Activated CD4-positive, alpha-beta T cell treated with anti-CD3 and anti-CD28 coated beads for 1 hour (primary cell): ENCODE data around the gene NCOA7.
"Not testable (repeated sequence)": the region's sequence is repeated elsewhere in the genome, so short reads cannot be mapped to it uniquely, and the experiment has no call there.

Experiments used
- DNase-seq: peaks from one replicate; pipeline ENCODE4 v3.0.0-alpha.2; 2020

The NCOA7 gene

DNA sequence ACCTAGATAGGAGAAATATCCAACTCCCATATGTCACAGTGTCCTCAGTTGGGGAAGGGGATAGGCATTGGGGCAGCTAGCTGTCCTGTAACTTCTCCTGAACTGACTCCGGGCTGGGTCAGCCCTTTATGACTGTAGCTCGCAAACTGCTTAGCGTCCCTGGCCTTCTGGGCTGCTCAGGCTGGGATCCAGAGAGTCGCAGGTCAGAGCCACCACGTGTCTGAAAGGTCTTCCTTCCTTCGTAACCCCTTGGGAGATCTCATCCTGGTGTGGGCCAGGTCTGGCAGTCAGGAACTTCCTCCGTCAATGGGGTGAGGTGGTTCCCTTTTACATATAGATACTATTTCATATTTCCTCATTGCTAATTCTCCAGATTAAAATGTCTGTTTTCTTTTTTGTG lies 137.0 kb downstream of the NCOA7 start:
- no peak for DNase-seq

DNA sequence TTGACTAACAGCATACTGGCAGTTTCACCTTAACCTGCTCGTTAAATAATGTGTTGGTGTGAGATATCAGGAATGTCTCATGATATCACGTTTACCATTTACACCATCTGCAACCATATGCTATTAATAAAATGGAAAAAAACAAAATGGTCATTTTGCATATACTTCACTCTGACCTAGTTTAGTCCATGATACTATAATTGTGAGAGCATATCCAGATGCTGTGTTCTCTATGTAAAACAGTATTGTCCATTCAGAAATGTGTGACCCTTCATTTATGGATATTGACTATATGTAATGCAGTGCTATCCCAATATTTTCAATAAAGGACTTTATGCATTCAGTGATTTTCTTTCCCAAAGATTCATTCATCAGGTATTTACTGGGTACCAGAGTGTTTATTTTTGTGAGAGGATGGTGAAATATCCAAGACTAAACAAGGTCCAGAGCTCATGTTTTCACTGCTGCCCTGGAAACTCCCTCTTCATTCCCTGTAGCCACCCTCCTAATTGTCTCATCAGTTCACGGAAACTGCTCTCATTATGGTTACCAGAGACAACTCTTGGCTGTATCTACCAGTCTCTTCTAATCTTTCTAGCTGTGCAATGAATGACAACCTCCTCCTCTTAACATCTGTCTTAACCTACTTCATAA lies 140.1 kb downstream of the NCOA7 start:
- no peak for DNase-seq

DNA sequence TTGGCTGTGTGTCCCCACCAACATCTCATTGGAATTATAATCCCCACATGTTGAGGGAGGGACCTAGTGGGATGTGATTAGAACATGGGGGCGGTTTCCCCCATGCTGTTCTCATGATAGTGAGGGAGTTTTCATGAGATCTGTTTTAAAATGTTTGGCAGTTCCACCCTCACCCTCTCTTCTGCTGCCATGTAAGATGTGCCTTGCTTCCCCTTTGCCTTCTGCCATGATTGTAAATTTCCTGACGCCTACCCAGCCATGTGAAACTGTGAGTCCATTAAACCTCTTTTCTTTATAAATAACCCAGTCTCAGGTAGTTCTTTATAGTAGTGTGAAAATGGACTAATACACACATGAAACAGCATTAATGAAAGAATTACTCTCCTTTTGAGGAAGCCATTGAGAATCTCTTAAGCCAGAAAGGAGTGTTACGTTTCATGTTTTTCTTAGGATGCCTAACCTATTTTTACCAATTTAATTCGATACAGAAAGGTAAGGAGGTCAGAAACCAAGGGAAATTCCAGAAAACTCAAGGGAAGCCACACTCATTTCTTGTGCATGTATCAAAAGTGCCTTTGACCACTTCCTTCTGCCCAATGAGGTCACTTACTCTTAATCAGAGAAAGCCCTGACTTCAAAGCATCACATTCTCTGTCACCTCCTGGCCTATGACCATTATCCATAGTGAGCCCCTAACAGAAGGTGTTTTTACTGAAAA lies 141.1 kb downstream of the NCOA7 start:
- DNase-seq = no peak

- no peak for DNase-seq
Measured at GRCh38 chr6:125932451-125932795, 141.7 kb downstream of the NCOA7 start.

DNA sequence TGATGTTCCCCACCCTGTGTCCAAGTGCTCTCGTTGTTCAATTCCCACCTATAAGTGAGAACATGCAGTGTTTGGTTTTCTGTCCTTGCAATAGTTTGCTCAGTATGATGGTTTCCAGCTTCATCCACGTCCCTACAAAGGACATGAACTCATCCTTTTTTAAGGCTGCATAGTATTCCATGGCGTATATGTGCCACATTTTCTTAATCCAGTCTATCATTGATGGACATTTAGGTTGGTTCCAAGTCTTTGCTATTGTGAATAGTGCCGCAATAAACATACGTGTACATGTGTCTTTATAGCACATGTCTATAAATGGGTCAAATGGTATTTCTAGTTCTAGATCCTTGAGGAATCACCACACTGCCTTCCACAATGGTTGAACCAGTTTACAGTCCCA lies 144.8 kb downstream of the NCOA7 start:
- not testable (repeated sequence) for DNase-seq

- no peak for DNase-seq
Measured at GRCh38 chr6:125939026-125939425, 148.3 kb downstream of the NCOA7 start.

- no peak for DNase-seq
Measured at GRCh38 chr6:125939791-125940190, 149.0 kb downstream of the NCOA7 start.

- DNase-seq = no peak
Measured at GRCh38 chr6:125940247-125941041, 149.7 kb downstream of the NCOA7 start.

GRCh38 chr6:125942672-125943527 lies 152.1 kb downstream of the NCOA7 start:
- no peak for DNase-seq

DNA sequence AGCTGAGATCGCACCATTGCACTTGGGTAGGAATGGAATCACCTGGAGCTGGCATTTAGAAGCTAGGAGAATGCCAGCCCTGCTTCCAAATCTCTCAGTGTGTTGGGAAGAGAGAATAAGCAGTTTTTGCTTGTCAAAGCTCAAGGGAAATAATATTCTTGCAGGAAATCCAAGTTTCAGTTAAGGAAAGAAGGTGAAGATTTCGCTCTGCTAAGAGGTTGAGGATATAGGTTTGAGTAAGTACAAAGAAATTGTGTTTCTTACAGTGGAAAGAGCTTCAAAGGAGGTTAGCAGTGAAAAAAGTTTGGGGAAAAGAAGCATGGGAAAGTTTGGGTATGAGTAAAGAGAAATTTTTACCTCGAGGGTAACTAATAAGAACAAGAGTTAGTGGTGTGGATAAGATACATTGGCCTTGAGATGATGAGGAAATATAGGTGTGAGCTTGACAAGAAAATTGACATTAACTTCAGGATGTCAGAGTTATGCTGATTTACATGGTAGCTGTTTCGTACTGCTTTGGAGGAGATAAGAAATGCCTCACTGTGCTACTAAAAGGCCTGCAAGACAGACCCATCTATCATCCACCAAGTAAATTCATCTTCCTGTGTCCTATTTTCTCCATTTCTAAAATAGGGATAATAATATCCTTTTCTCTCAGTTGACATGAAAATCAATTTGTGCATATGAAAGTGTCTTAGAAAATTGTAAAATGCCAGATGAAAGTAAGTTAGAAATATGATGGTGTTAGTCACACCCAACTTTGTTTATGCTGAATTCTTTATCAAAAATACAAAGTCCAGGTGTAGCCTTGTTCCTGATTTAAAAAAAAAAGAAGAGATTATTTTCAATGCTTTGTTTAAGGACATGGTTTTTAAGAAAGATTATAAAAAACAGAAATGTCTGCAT lies 153.0 kb downstream of the NCOA7 start:
- no peak for DNase-seq

DNA sequence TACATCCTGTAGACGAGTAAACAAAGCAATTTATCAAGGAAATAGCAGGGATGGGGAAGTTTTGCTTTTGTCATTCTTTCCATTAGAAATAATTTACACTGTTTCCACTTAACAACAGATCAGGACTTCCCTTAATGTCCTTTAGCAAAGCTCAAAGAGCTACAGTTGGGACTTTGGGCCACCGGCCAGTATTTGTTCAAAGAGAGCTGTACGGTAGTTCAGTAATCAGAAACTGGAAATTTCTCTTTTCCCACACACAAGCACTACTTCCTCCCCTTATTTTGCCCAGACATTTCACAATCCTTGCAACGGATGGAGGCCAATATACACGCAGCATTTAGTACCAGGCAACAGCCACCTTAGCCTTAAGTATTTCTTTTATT lies 153.7 kb downstream of the NCOA7 start:
- DNase-seq = no peak

GRCh38 chr6:125944896-125945295 lies 154.1 kb downstream of the NCOA7 start:
- DNase-seq = no peak

- DNase-seq = no peak
Measured at GRCh38 chr6:125945378-125946141, 154.8 kb downstream of the NCOA7 start.

DNA sequence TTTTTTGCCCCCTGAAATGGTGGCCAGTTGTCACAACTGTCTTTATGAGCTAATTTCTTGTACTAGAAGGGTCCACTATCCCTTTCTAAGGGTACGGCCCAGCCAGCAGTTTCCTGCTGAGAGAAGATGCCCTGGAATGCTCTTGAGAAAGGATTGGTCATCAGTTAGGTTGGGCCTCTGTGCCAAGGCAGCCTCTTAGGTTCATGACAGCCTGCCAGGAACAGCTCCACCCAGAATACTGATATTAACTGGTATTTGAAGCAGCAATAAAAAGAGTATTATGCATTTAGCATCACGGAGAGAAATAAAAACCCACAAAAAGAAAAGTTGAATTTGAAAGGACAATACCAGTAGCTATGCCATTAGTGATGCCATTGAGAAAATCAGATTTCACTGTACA lies 156.9 kb downstream of the NCOA7 start:
- DNase-seq = no peak

DNA sequence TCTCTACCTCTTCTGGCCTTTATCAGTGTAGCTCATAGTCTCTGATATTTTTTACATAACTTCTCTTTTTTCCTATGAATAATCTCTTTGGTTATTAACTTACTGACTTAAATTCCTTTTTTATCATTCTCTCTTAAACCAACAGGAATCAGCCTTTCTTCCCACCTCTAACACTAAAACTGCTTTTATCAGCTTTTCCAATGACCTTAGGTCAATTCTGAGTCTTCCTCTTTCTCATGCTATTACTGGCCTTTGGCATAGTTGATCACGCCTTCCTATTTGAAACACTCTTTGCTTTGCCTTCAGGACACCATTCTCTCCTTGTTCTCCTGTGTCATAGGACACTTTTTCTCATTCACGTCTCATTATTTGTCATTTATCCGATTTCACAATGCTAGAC lies 157.7 kb downstream of the NCOA7 start:
- DNase-seq = no peak

DNA sequence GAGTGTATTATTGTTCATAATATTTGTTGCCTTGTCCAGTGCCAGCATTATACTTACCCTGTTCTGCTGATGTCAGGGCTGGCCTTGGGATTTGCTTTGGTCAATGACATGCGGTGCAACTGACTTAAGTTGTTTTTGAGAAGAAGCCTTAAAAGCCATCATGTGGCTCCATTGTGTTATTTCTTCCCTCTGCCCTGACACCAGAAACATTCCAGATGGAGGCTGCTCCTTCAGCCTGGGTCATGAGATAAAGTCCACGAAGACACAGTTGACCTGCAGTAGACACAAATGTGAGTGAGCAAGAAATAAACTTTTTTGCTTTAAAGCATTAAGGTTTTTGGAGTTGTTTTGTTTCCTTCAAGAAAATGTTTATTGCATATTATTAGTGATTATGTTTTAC lies 158.3 kb downstream of the NCOA7 start:
- DNase-seq = no peak

DNA sequence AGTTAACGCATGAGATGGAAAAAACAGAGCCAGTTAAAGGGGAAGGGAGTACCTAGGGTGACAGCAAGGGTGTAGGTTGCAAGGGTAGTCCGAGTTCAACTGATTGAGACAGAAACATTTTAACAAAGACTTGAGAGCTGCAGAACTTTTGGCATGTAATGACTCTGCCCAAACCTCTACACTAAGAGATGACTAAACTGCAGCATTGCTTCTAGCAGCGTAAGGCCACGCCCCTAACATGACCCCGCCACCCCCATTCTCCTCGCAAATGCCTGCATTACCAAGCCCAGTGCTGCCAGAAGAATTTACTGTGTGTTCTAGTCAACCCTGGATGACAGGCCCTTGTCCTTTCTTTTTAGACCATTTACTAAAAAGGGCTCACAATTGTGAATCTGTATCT lies 159.5 kb downstream of the NCOA7 start:
- DNase-seq = no peak

GRCh38 chr6:125950716-125951115 lies 160.0 kb downstream of the NCOA7 start:
- DNase-seq = not testable (repeated sequence)

- DNase-seq = no peak
Measured at GRCh38 chr6:125951323-125951722, 160.6 kb downstream of the NCOA7 start.

GRCh38 chr6:125952764-125953501 lies 162.2 kb downstream of the NCOA7 start:
- DNase-seq = no peak

GRCh38 chr6:125953502-125953875 lies 162.7 kb downstream of the NCOA7 start:
- DNase-seq = no peak
